GM15510 (cell line): ENCODE measurements around the gene GLS.

Experiments used
- POLR2A ChIP-seq: IDR thresholded peaks from 3 replicates; pipeline ENCODE4 v1.6.1; 2011; ENCODE audit warnings: borderline replicate concordance; ENCODE audit not compliant: insufficient read length; ENCODE audit errors: extremely low read depth

GLS gene

GRCh38 chr2:190877436-190877835 is 3.2 kb upstream of the GLS start:
- TF ChIP-seq POLR2A = no peak

- TF ChIP-seq POLR2A = no peak
Observed at GRCh38 chr2:190879474-190880377, 895 bp upstream of the GLS start.

- no peak for TF ChIP-seq POLR2A
Observed at GRCh38 chr2:190881084-190881597, 520 bp downstream of the GLS start.

- TF ChIP-seq POLR2A = peak; percentile 46
Observed at GRCh38 chr2:190881598-190882410, 1.2 kb downstream of the GLS start.

GRCh38 chr2:190882411-190882766 is 1.8 kb downstream of the GLS start:
- TF ChIP-seq POLR2A = no peak

DNA sequence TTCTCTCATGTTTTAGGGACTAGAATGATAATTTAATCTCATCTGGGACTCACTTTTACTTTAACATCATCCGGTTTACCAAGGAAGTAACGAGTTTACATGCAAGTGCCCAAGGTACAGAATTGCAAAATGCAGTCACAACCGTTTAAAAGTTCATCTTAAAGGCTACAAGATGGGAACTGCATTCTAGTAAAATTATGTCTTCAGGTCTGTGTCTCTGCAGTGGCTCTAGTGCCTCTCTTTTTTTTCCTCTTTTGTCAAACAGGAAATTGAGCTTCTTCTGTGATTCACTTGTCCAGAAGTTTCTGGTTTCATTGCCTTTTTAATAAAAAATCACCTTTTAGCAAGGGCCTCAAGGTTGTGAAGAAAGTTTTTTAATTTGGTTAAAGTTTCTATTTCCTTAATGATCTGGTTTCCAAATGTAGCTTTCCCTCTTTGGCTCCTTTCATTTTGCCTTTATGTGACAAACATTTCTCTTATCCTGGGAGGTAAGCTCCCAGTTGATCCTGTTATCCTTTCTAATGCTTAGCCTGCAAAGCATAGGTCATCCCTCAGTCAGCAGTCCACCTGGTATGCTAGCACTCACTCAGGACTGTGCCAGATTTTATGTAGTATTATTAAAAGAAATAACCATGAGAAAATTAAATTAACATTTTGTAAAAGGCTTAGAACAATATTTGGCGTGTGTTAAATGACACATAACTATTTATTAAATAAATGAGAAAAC is 2.4 kb downstream of the GLS start:
- no peak for TF ChIP-seq POLR2A

DNA sequence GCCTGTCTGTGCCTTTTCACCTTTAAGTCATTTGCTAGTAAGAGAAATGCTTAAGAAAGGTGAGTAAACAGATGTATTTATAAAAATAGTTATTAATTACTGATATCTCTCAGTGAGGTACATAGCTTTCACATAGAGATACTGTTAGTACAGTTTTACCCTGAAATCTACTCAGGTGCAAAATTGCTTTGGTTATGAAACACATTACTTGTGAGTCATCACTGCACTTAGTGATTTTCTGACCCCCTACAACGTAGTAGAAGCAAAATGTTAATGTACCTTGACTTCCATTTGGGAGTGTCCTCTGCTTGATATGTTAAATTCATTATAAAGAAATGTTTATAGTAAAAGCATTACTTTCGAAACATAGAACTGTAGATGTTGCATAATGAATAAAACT is 6.5 kb downstream of the GLS start:
- no peak for TF ChIP-seq POLR2A

DNA sequence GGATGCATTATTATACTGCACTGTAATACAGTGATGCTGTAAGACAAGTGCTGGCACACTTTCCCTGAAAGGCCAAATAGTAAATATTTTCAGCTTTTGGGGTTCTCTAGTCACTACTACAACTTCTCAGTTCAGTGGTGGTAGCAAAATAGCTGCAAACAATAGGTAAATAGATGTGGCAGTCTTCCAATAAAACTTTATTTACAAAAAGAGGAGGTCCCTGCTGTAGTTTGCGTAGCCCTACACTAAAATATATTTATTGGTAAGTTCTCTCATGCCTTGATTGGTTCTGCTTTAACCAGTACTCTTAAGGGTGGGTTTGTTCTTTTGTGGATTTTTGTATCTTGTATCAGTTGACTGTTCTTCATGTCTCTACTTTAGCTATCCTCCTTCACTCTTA is 7.8 kb downstream of the GLS start:
- TF ChIP-seq POLR2A = no peak

- no peak for TF ChIP-seq POLR2A
Observed at GRCh38 chr2:190889175-190889943, 8.7 kb downstream of the GLS start.

GRCh38 chr2:190891372-190891771 is 10.8 kb downstream of the GLS start:
- no peak for TF ChIP-seq POLR2A

- no peak for TF ChIP-seq POLR2A
Observed at GRCh38 chr2:190891889-190892288, 11.3 kb downstream of the GLS start.

DNA sequence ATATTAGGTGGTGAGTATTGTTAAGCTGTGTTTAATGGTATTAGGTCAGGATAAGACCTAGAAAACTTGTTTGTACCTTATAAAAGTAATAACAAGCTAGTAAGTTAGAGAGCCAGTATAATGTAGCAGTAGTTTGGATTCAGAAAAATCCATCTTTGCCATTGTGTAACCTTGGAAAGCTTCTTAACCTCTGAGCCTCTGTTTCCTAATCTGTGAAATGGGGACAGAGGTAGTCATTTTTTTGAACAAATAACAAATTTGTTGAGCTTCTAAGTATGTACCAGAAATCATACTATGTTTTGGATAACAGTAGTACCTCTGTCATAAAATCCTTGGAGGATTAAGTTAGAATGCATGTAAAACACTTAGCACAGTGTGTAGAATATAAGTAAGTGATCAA is 12.5 kb downstream of the GLS start:
- TF ChIP-seq POLR2A = no peak

DNA sequence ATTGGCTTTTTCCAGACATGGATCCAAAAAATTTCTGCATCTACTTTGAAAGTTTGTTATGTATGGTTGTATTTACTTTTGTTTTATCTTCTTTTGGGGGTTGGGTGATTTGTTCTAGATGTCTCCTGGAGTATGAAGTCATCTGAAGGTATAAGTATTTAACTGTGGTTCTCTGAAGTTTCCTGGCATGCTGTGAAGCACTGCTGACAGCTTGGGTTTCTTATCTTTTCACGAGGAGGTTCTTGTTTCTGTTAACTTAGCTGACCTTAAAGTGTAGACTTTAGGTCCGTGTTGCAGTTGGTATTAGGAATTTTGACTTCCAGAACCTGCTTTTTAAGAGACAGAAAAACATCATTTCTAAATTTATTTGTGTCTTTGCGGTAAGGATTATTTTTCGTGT is 15.9 kb downstream of the GLS start:
- no peak for TF ChIP-seq POLR2A
